HEK293T (cell line): ENCODE results near the gene NPPC.

Experiments
- CTCF ChIA-PET: fragments of 350-600 bp; formaldehyde crosslinking; extraction: SDS; loops from one replicate; lab custom pipeline; 2021; ENCODE audit warnings: antibody characterized with exemption, inconsistent platforms; lab: Yijun Ruan, JAX
- POLR2A ChIA-PET: fragments of 350-600 bp; formaldehyde crosslinking; extraction: SDS; loops from one replicate; lab custom pipeline; 2020; ENCODE audit warnings: antibody characterized with exemption, inconsistent platforms; lab: Yijun Ruan, JAX
- DNase-seq: peaks from one replicate; pipeline ENCODE4 v3.0.0; 2012; ENCODE audit warnings: mixed read lengths; ENCODE audit errors: extremely low spot score
- ARNT ChIP-seq: fragments of 450-650 bp; IDR thresholded peaks from 2 replicates; pipeline ENCODE4 v1.6.1; 2017; ENCODE audit warnings: mild to moderate bottlenecking
- BHLHE40 ChIP-seq: fragments of 450-650 bp; IDR thresholded peaks from 2 replicates; pipeline ENCODE4 v1.6.1; 2016; ENCODE audit warnings: mild to moderate bottlenecking, moderate library complexity, borderline replicate concordance
- CTBP1 ChIP-seq: fragments of 450-650 bp; IDR thresholded peaks from 2 replicates; pipeline ENCODE4 v1.6.1; 2016; ENCODE audit warnings: borderline replicate concordance
- ELF4 ChIP-seq: fragments of 450-650 bp; IDR thresholded peaks from 2 replicates; pipeline ENCODE4 v1.6.1; 2017; ENCODE audit warnings: antibody characterized with exemption
- FOXA1 ChIP-seq: fragments of 450-650 bp; IDR thresholded peaks from 2 replicates; pipeline ENCODE4 v1.6.1; 2016; ENCODE audit warnings: mild to moderate bottlenecking
- FOXK2 ChIP-seq: fragments of 450-650 bp; IDR thresholded peaks from 2 replicates; pipeline ENCODE4 v1.6.1; 2016; ENCODE audit warnings: mild to moderate bottlenecking
- FOXM1 ChIP-seq: fragments of 450-650 bp; IDR thresholded peaks from 2 replicates; pipeline ENCODE4 v1.6.1; 2017; ENCODE audit warnings: mild to moderate bottlenecking, borderline replicate concordance
- HDGF ChIP-seq: fragments of 450-650 bp; IDR thresholded peaks from 2 replicates; pipeline ENCODE4 v1.6.1; 2017; ENCODE audit warnings: antibody characterized with exemption, borderline replicate concordance
- L3MBTL2 ChIP-seq: fragments of 450-650 bp; conservative IDR thresholded peaks from 2 replicates; pipeline ENCODE4 v1.6.1; 2016; ENCODE audit warnings: mild to moderate bottlenecking
- LEF1 ChIP-seq: fragments of 450-650 bp; IDR thresholded peaks from 2 replicates; pipeline ENCODE4 v1.6.1; 2017; ENCODE audit warnings: mild to moderate bottlenecking, borderline replicate concordance
- NFRKB ChIP-seq: fragments of 450-650 bp; IDR thresholded peaks from 2 replicates; pipeline ENCODE4 v1.6.1; 2016; ENCODE audit warnings: mild to moderate bottlenecking, moderate library complexity
- SP1 ChIP-seq: fragments of 450-650 bp; IDR thresholded peaks from 2 replicates; pipeline ENCODE4 v1.6.1; 2017
- SUZ12 ChIP-seq: fragments of 450-650 bp; IDR thresholded peaks from 2 replicates; pipeline ENCODE4 v1.6.1; 2016; ENCODE audit warnings: mild to moderate bottlenecking
- TARDBP ChIP-seq: fragments of 450-650 bp; IDR thresholded peaks from 2 replicates; pipeline ENCODE4 v1.6.1; 2016
- ZNF384 ChIP-seq: fragments of 450-650 bp; IDR thresholded peaks from 2 replicates; pipeline ENCODE4 v1.6.1; 2016
- TF ChIP-seq, protein P1 (sequence below): fragments of 450-650 bp; IDR thresholded peaks from 2 replicates; pipeline ENCODE4 v1.6.1; 2016

The NPPC gene

DNA sequence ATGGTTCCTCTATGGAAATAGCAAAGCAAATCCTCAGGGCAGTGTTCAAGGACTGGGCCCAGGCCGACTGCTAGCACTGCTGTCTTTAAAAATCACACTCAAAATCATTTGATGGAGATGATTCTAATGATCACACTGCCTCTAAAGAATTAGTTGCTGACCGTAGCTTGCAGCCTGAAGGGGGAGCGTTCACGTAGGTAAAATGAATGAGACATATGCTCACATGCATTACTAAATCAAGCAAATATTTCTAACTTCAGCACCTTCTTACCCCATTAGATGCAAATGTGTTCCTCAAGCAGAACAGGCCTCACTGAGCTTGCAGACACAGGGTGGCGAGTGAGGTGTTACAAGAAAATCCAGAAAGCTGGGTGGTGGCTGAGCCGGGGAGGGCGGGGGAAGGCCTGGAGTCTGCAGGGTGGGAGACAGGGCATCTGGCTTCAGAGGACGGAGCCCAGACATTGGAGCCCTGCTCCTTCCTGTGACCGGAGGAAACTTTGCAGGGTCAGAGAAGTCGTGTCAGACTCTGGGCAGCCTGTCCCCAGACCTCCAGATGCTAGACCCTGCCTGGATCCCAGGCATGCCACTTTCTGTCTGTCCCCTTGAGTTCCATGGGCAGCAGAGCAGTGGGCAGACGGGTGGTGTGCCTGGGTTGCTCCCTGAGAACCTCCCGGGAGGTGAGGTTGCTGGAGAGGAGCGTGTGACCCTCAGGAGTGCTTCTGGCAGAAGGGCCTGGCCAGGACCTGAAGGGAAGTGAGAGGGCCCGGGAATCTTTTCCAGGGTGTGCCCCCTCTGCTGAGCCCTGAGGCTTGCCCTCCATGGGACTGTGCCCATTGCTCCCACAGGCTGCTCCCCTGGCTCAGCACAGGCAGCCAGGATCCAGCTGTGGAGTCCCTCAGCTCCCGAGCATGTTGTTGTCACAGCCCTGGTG lies 7.1 kb upstream of the NPPC start:
- DNase-seq: no peak
- TF ChIP-seq SUZ12: no peak
- no peak for TF ChIP-seq FOXK2
- no peak for TF ChIP-seq SP1
- TF ChIP-seq, protein P1, sequence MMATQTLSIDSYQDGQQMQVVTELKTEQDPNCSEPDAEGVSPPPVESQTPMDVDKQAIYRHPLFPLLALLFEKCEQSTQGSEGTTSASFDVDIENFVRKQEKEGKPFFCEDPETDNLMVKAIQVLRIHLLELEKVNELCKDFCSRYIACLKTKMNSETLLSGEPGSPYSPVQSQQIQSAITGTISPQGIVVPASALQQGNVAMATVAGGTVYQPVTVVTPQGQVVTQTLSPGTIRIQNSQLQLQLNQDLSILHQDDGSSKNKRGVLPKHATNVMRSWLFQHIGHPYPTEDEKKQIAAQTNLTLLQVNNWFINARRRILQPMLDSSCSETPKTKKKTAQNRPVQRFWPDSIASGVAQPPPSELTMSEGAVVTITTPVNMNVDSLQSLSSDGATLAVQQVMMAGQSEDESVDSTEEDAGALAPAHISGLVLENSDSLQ: no peak
- TF ChIP-seq FOXM1: no peak
- TF ChIP-seq L3MBTL2: no peak
- TF ChIP-seq LEF1: no peak
- TF ChIP-seq ARNT: no peak
- TF ChIP-seq NFRKB: no peak
- ChIA-PET CTCF (no interaction called here), POLR2A (no interaction called here)

DNA sequence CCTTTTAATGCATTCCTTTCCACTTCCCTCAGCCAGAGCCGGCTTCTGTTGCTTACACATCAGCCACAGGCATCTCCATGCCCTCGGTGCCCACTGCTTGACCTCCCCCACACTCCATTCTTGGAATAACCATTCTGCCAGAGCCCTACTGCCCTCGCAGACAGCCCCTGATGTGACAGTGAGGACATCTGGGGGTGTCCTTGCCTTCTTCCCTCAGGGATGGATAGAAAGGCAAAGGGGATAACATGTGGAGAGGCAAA lies 6.4 kb upstream of the NPPC start:
- DNase-seq: no peak
- POLR2A ChIA-PET: no interaction called here
- no peak for TF ChIP-seq L3MBTL2
- TF ChIP-seq FOXM1: no peak
- no peak for TF ChIP-seq TARDBP
- no peak for TF ChIP-seq LEF1
- TF ChIP-seq SP1: no peak
- TF ChIP-seq ELF4: no peak
- no peak for TF ChIP-seq NFRKB
- no peak for TF ChIP-seq ARNT
- no peak for TF ChIP-seq ZNF384
- TF ChIP-seq FOXA1: no peak
- TF ChIP-seq FOXK2: no peak
- no peak for TF ChIP-seq BHLHE40
- CTCF ChIA-PET: no interaction called here

DNA sequence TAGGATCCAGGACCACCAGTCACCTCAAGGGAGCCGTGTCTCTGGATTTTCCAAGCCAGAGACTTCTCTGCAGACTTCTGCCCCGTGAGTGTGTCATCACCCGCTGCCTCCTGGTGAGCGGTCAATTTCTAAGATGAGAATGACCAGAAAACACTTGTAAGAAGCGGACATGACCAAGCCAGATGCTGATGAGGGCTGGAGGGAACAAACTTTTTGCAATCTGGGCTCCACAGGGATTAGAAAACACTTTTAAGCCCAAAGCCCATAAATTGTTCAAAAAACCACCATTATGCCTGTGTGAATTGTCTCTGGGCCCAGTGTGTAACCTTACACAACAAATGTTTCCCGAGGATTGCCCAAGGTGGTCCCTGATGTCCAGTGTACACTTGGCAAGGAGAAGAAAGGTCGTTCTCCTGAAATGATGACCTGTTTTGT lies 5.3 kb upstream of the NPPC start:
- POLR2A ChIA-PET: no interaction called here

DNA sequence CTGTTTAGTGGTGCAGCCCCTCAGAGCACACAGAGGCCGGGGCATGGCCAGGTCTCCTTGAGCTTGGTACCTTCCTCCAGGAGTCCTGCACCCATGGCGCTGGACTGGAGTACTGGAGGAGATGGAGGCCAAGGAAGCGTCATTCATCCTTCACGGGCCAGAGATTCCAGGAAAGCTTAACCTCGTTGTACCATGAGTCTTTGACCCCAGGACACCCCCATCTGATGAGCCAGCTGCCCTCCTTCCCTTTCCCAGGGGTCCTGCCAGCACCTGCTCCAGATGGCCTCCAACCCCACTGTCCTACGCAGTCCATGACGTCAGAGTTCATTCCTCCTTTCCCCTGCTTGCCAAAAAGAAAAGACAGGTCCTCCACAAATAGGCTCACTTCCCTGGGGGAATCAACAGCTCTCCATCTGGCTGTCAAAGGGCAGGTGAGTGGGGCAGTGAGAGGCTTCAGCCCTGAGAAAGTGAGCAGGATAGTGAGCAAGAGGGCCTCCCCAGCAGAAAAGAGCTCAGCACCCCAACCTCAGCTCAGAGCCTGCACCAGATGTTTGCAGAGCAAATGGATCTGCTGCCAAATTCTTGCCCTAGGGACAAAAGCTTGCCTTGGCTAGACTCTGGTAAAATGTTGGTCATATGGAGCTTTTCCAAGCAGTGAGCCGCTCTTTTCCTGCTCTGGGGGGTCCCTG lies 4.5 kb upstream of the NPPC start:
- CTCF ChIA-PET: interaction anchor here (0.6 to 2.2 kb wide), 6 partner anchors 9 to 398 kb away, joined by 3 to 7 read pairs (median 3); no protein-coding TSS in a partner anchor
- POLR2A ChIA-PET: interaction anchor here (0.6 kb wide), 1 partner anchor 187 kb away, joined by 3 read pairs; no protein-coding TSS in a partner anchor
- no peak for TF ChIP-seq BHLHE40
- TF ChIP-seq SUZ12: no peak
- no peak for TF ChIP-seq ARNT
- TF ChIP-seq ZNF384: no peak
- TF ChIP-seq SP1: no peak
- no peak for TF ChIP-seq HDGF
- TF ChIP-seq NFRKB: no peak
- TF ChIP-seq TARDBP: no peak
- TF ChIP-seq ELF4: no peak
- no peak for TF ChIP-seq LEF1
- TF ChIP-seq, protein P1: no peak
- no peak for TF ChIP-seq CTBP1
- no peak for DNase-seq

More for the DNA sequence above, 5.3 kb upstream of the NPPC start:
- DNase-seq: no peak
- TF ChIP-seq HDGF (no peak), NFRKB (no peak), CTBP1 (no peak), ZNF384 (no peak), ARNT (no peak), BHLHE40 (no peak), SP1 (no peak), L3MBTL2 (no peak), TARDBP (no peak), LEF1 (no peak), SUZ12 (no peak), FOXM1 (no peak), FOXA1 (no peak), ELF4 (no peak)
- TF ChIP-seq, protein P1: no peak
- CTCF ChIA-PET: interaction anchor here (2.2 kb wide), 1 partner anchor 10 kb away, joined by 7 read pairs; no protein-coding TSS in a partner anchor

DNA sequence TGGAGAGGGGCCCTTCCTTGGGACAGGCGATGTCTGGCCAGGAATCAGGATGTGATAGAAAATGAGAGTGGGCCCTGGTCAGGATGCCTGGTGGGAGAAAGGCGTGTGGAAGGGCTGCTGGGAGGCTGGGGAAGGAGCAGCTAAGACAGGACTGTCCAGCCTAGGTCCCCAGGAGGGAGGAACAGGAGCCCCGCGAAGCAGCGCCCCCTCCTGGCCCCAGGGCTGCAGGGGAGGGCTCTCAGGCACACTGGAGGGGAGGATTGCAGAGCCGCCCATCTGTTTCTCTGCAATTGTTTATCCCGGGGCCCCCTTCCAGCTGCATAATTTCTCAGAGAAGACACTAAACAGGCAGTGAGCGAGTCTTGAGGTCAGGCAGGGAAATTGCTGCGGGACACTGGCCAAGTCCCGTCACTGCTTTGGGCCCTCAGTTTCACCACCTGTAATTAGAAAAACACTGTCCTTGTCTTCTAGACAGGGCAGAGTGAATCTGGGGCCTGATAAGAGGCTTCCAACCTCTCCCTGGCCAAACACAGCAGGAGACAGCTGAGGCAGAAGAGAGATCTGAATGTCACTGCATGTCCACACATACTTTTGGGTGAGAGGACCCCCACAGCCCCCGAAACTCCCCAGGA lies 3.9 kb upstream of the NPPC start:
- POLR2A ChIA-PET: interaction anchor here (0.6 kb wide), 1 partner anchor 187 kb away, joined by 3 read pairs; no protein-coding TSS in a partner anchor
- peak; percentile 70 for DNase-seq
- CTCF ChIA-PET: interaction anchor here (0.6 to 2.2 kb wide), 5 partner anchors 9 to 399 kb away, joined by 3 to 7 read pairs (median 4); no protein-coding TSS in a partner anchor
- no peak for TF ChIP-seq NFRKB
- TF ChIP-seq HDGF: no peak
- TF ChIP-seq BHLHE40: no peak
- no peak for TF ChIP-seq TARDBP
